ENCODE data around the gene PIK3R5.
A peak's percentile ranks its signal among the peaks of the same experiment; 100 is the strongest.
"Not testable (repeated sequence)": the region's sequence is repeated elsewhere in the genome, so short reads cannot be mapped to it uniquely, and the experiment has no call there.

PIK3R5 gene

DNA sequence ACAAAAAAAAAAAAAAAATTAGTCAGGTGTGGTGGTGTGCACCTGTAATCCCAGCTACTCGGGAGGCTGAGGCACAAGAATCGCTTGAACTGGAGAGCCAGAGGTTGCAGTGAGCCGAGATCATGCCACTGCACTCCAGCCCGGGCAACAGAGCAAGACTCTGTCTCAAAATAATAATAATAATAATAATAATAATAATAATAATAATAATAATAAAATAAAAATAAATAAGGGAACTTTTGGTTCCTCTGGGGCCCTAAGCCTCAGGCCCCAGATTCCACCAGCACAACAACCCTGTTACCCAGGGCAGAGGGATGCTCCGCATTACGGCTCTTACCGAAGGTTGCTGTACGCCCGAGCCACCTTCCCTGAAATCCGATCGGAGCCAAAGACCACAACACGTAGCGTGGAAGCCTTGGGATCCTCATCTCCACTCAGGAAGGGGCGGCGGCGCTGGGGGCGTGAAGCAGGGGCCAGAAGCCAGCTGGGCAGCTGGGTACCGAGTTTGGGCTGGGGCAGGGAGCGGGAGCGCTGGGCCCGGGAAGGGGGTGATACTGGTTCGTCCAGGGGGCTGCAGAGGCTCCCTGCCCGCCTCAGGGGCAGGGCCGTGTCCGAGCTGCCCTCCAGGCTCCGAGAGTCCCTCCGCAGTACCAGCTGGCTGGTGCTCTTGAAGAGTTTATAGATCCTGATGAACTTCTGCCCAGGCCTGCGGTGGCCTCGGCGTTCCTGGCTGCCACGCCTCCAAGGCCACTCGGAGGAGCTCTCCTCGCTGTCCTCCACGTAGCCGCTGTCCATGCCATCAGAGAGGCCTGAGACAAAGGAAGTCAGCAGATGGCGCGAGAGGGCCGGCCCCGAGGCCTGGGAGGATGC lies 77.4 kb downstream of the PIK3R5 start:
- H3K27me3 Mint-ChIP-seq = no peaks in the 10 kb centered on the region
- H3K9me3 Mint-ChIP-seq = peaks cover 11% of the 10 kb centered on the region
- H3K27ac Mint-ChIP-seq = no peak overlapping the region
- H3K4me1 Mint-ChIP-seq (ENCODE audit: low read depth) = peaks cover 31% of the 10 kb centered on the region
- H3K36me3 Mint-ChIP-seq (ENCODE audit: low read depth) = peaks cover 99% of the 10 kb centered on the region
- intact Hi-C loops (cut with micrococcal nuclease) = no loop called here
- H3K4me3 Mint-ChIP-seq = no peak overlapping the region

DNA sequence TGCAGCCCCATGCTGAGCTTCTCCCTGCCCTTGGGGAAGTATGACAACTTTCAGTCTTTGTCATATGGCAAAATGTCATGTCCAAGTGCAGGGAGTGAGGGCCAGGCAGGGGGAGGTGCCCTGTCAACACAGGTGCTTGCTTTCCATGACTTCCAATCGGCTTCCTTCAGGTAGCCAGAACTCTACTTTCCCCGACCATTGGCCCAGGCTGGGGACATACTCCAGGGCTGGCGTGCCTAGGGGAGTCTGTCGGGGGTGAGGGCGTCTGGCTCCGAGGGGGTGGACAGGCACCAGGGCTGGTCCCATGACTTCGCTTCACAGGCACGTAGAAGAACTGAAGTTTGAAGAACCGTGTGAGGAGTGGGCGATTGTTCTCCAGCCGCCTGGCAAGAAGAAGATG lies 78.2 kb downstream of the PIK3R5 start:
- intact Hi-C loops (cut with micrococcal nuclease) = no loop called here
- peaks cover 99% of the 10 kb centered on the region for H3K36me3 Mint-ChIP-seq (ENCODE audit: low read depth)
- H3K27me3 Mint-ChIP-seq = no peaks in the 10 kb centered on the region
- H3K4me1 Mint-ChIP-seq (ENCODE audit: low read depth) = peaks cover 31% of the 10 kb centered on the region
- no peak overlapping the region for H3K27ac Mint-ChIP-seq
- no peak overlapping the region for H3K4me3 Mint-ChIP-seq
- peaks cover 11% of the 10 kb centered on the region for H3K9me3 Mint-ChIP-seq

DNA sequence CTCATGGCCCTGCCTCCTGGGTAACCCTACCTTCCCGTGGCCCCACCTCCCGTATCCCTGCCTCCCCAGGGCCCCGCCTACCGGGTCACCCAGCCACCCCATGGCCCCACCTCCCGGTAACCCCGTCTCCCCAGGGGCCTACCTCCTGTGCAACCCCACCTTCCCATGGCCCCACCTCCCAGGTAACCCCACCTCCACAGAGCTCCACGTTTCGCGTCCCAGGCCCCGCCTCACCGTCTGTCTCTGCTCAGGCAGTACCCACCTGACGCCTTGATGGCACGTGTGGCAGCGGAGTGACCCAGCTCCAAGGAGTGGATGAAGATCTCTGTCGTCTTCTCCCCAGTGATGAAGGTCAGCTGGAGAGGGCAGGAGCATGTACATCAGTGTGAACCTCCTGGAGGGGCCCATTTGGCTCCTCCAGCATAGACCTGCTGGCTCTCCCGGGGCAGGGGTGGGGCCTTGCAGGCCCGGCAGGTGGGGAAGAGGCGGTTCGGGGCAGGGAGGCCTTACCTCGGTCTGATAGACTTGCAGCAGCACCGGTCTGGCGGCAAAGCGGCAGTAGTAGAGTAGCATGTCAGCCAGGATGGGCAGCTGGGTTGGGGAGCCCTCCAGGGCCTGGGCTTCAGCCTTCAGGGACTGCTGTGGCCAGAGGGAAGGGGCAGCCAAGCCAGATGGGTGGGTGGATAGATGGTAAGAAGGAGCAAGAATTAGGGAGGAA lies 79.4 kb downstream of the PIK3R5 start:
- peaks cover 11% of the 10 kb centered on the region for H3K9me3 Mint-ChIP-seq
- H3K36me3 Mint-ChIP-seq (ENCODE audit: low read depth) = peaks cover 99% of the 10 kb centered on the region
- no peaks in the 10 kb centered on the region for H3K27me3 Mint-ChIP-seq
- intact Hi-C loops (cut with micrococcal nuclease) = no loop called here
- no peak overlapping the region for H3K4me3 Mint-ChIP-seq
- peak overlapping the region; percentile 45 for H3K27ac Mint-ChIP-seq
- H3K4me1 Mint-ChIP-seq (ENCODE audit: low read depth) = peaks cover 35% of the 10 kb centered on the region

DNA sequence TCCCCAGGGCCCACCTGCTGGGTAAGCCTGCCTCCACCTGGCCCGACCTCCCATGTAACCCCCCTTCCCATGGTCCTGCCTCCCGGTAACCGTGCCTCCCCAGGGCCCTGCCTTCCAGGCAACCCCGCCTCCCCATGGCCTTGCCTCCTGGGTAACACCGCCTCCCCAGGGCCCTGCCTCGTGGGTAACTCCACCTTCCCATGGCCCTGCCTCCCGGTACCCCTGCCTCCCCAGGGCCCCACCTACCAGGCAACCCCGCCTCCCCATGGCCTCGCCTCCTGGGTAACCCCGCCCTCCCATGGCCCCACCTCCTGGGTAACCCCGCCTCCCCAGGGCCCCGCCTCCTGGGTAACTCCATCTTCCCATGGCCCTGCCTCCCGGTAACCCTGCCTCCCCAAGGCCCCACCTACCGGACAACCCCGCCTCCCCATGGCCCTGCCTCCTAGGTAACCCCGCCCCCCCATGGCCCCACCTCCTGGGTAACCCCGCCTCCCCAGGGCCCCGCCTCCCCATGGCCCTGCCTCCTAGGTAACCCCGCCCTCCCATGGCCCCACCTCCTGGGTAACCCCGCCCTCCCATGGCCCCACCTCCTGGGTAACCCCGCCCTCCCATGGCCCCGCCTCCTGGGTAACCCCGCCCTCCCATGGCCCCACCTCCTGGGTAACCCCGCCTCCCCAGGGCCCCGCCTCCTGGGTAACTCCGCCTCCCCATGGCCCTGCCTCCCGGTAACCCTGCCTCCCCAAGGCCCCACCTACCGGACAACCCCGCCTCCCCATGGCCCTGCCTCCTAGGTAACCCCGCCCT lies 80.1 kb downstream of the PIK3R5 start:
- H3K4me3 Mint-ChIP-seq; H3K27me3 Mint-ChIP-seq; intact Hi-C loops (cut with micrococcal nuclease): not testable (repeated sequence)
- Mint-ChIP-seq H3K36me3 (ENCODE audit: low read depth) (peaks cover 99% of the 10 kb centered on the region), H3K9me3 (peaks cover 11% of the 10 kb centered on the region), H3K27ac (peak overlapping the region; percentile 45), H3K4me1 (ENCODE audit: low read depth) (peaks cover 43% of the 10 kb centered on the region)

DNA sequence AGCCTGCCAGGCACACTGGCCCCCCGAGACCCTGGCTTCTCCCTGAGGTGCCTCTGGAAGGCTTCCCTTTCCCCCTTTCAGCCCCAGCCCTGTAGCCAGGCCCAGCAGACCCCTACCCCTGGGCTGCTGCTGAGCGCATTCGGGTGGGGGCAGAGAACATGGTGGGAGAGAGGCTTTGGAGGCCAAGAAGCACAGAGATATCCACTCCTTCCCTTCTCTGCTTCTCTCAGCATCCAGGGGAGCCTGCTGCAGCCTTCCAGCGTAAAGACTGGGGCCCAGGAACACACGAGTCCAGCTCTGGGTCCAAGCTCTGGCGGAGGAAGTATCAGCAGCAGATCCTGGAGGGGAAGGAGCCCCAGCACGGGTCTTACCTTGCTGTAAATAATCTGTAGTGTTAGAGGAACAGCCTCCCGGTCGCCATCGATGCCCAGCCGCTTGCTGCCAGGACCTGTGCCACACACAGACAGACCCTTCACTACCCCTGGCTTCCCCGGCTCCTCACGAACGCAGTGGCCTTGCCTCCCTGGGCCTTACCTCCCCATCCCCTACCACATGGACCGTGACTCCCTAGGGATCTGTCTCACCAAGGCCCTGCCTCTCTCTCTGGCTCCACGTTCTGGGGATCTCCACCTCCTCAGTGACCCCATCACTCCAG lies 81.0 kb downstream of the PIK3R5 start:
- Mint-ChIP-seq H3K36me3 (ENCODE audit: low read depth) (peaks cover 99% of the 10 kb centered on the region), H3K4me3 (no peak overlapping the region), H3K27me3 (no peaks in the 10 kb centered on the region), H3K4me1 (ENCODE audit: low read depth) (peaks cover 49% of the 10 kb centered on the region), H3K27ac (peak overlapping the region; percentile 21), H3K9me3 (peaks cover 11% of the 10 kb centered on the region)
- intact Hi-C loops (cut with micrococcal nuclease) = no loop called here

DNA sequence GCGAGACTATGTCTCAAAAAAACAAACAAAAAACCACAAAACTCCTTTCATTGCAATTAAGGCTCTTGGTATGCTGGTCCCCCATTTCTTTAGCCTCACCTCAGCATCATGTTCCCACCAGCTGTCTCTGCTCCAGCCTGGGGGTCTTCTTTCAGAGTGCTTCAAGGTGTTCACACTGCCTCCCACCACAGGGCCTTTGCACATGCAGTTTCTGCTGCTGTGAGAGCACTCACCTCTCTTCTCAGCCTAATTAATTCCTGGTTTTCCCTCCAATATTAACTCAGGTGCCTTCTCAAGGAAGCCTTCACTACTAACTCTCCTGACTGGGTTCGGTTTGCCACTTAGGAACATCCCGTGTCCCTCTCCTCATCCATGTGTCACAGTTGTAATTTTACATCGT lies 82.2 kb downstream of the PIK3R5 start:
- H3K27ac Mint-ChIP-seq = no peak overlapping the region

DNA sequence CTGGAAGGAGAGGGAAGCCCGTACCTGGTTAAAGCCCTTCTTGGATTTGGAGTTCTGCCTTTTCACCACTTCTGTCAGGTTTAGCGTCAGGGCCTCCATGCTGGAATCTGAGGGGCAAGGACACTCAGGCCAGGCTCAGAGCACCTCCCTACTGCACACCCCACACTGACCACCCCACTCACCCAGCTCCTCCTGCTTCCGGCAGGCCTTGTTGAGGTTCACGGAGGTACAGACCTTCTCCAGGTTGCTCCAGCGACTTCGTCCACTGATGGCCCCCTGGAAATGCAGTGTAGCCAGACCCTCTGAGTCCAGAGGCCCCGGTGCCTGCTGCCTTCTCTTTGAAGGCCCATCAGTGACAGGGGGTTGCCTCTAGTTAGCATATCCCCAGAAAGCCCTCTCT lies 83.9 kb downstream of the PIK3R5 start:
- H3K4me3 Mint-ChIP-seq = no peak overlapping the region
- peaks cover 99% of the 10 kb centered on the region for H3K36me3 Mint-ChIP-seq (ENCODE audit: low read depth)
- peaks cover 9% of the 10 kb centered on the region for H3K9me3 Mint-ChIP-seq
- no peak overlapping the region for H3K27ac Mint-ChIP-seq
- intact Hi-C loops (cut with micrococcal nuclease) = no loop called here
- no peaks in the 10 kb centered on the region for H3K27me3 Mint-ChIP-seq
- H3K4me1 Mint-ChIP-seq (ENCODE audit: low read depth) = peaks cover 44% of the 10 kb centered on the region

More for the DNA sequence above, 82.2 kb downstream of the PIK3R5 start:
- Mint-ChIP-seq H3K4me3 (no peak overlapping the region), H3K36me3 (ENCODE audit: low read depth) (peaks cover 99% of the 10 kb centered on the region), H3K4me1 (ENCODE audit: low read depth) (peaks cover 49% of the 10 kb centered on the region), H3K27me3 (no peaks in the 10 kb centered on the region), H3K9me3 (peaks cover 11% of the 10 kb centered on the region)
- intact Hi-C loops (cut with micrococcal nuclease) = no loop called here

DNA sequence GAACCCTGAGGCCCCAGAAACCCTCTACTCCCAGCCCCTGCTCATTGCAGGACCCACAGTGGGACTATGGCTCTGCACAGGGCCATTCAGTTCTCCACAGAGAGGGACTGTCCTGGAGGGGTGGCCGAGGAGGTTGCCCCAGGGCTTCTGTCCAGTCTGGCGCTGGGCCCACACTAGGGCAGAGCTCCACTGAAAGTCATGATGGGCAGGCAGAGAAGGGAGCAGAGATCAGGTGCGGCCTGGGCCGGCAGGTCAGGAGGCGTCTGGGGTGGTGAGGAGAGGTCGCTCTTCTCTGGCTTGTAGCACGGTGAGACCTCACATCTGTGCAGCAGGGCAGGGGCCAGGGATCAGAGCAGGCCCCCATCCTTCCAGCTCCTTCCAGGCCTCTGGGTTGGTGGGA lies 85.0 kb downstream of the PIK3R5 start:
- no peak overlapping the region for H3K27ac Mint-ChIP-seq
- no peak overlapping the region for H3K4me3 Mint-ChIP-seq
- peaks cover 47% of the 10 kb centered on the region for H3K4me1 Mint-ChIP-seq (ENCODE audit: low read depth)
- intact Hi-C loops (cut with micrococcal nuclease) = no loop called here
- no peaks in the 10 kb centered on the region for H3K9me3 Mint-ChIP-seq
- H3K27me3 Mint-ChIP-seq = no peaks in the 10 kb centered on the region
- peaks cover 89% of the 10 kb centered on the region for H3K36me3 Mint-ChIP-seq (ENCODE audit: low read depth)

DNA sequence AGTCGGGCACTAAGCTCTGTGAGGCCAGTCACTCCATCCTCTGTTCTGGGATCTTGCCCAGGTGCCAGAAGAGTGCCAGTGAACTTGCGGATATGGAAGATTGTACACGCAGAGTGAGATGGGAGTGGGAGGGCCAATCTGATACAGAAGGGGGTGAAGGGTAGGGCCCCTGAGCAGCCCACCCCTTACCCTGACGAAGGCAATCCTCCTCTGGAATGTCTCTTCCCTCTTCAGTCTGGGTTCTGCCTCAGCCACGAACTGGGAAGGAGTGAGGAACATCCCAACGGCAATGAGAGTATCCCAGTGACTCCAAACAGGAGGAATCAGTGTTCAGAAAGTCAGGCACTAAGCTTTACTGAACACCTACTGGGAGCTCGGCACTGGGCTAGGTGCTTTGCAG lies 86.1 kb downstream of the PIK3R5 start:
- intact Hi-C loops (cut with micrococcal nuclease) = no loop called here
- peaks cover 54% of the 10 kb centered on the region for H3K4me1 Mint-ChIP-seq (ENCODE audit: low read depth)
- no peaks in the 10 kb centered on the region for H3K9me3 Mint-ChIP-seq
- H3K27ac Mint-ChIP-seq = no peak overlapping the region
- H3K4me3 Mint-ChIP-seq = no peak overlapping the region
- peaks cover 78% of the 10 kb centered on the region for H3K36me3 Mint-ChIP-seq (ENCODE audit: low read depth)
- no peaks in the 10 kb centered on the region for H3K27me3 Mint-ChIP-seq

DNA sequence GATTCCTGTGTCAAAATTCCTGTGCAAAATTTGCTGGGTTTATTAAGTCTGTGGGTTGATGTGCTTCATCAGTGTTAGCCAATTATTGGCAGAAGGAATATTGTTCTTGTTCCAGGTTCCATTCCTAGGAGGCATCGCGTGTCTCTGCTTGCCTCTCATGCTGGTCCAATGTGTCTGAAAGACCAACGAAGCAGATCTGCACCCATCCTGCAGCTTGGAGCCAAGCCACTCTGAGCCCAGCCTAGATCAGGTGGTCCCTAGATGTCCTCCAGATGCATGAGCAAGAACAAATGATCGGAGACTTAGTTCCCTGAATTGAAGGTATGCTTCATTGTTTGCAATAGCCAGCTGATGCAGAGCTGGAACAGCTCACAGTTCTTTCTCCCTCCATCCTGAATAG lies 87.5 kb downstream of the PIK3R5 start:
- Mint-ChIP-seq H3K36me3 (ENCODE audit: low read depth) (peaks cover 64% of the 10 kb centered on the region), H3K27ac (no peak overlapping the region), H3K27me3 (no peaks in the 10 kb centered on the region), H3K4me3 (no peak overlapping the region), H3K4me1 (ENCODE audit: low read depth) (peaks cover 59% of the 10 kb centered on the region), H3K9me3 (no peaks in the 10 kb centered on the region)
- intact Hi-C loops (cut with micrococcal nuclease) = no loop called here

DNA sequence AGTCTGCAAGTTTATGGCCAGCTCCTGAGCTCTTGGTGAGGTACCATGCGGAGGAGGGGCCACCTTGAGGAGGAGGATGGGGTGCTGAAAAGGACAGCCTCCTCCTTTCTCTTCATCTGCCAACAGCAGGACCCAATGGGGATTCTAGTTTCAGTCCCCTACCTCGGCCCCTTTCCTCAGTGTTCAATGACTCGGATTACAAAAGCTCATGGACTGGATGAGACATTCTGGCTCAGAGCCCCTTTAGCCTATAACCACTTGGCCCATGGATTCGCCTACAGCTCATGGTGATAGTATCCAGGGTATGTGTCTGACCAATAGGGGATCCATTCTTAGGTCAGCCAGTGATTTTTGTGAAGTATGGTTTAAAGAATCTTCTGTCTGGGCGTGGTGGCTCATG lies 89.5 kb downstream of the PIK3R5 start:
- Mint-ChIP-seq H3K4me3 (no peak overlapping the region), H3K36me3 (ENCODE audit: low read depth) (peaks cover 44% of the 10 kb centered on the region), H3K27me3 (no peaks in the 10 kb centered on the region), H3K4me1 (ENCODE audit: low read depth) (peaks cover 55% of the 10 kb centered on the region), H3K27ac (no peak overlapping the region), H3K9me3 (no peaks in the 10 kb centered on the region)
- intact Hi-C loops (cut with micrococcal nuclease) = no loop called here

DNA sequence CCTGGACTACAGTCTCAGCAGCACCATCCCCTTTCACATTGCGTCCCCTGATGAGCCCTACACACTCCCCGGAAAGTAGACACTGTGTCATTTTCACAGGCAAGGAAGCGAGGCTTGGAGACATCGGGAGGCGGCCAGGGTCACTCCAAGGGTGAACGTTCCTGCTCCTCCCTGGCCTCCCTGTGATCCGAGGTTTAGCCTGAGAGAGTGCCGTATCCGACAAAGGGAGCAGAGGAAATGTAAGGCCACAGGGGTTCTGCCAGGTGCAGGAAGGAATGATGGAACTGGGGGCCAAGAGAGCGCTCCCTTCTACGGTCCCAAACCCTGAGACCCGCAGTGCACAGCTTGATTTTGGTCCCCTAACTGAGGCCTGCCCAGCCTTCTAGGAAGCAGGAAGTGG lies 90.1 kb downstream of the PIK3R5 start:
- Mint-ChIP-seq H3K27ac (no peak overlapping the region), H3K36me3 (ENCODE audit: low read depth) (peaks cover 39% of the 10 kb centered on the region), H3K4me1 (ENCODE audit: low read depth) (peaks cover 50% of the 10 kb centered on the region), H3K9me3 (no peaks in the 10 kb centered on the region), H3K27me3 (no peaks in the 10 kb centered on the region), H3K4me3 (no peak overlapping the region)
- intact Hi-C loops (cut with micrococcal nuclease) = no loop called here

DNA sequence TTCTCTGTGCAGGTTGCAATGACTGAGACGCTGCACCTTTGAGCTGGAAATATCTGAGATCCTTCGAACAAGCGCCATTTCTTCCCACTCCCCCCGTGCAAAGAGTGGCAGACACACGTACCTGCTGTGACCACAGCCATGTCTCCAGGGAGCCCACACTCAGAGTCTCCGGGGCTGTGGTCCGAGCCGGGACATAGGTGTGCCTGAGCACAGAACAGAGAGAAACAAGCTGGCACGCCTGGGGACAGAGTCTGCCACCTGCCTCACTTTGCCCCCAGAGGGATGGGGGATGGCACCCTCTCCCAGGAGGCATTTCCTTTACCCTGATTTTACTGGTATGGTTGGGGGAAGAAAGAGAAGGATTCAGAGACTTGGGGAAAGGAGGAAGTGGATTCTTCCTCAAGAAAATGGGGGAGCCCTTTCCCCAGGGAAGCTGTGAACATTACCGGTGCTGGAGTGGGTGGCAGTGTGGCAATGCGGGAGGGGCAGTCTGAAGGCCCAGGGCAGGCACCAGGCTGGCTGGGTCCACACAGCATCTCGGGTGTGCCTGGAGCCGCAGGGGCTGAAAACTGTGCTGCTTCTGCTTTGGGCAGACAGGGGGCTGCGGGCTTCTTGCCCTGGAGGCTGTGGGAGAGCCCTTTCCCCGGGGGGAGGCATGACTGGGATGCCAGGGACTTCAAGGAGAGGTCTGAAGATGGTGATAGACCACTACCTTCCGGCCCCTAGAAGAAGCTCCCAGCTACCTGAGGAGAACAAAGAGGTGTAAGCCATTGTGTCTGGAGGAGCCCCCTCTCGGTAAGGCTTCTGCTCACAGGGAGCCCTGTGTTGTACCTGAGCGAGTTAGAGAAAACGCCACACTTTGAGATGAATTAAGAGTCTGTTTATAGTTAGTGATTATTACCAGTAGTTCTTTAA lies 91.4 kb downstream of the PIK3R5 start:
- H3K4me1 Mint-ChIP-seq (ENCODE audit: low read depth) = peaks cover 55% of the 10 kb centered on the region
- no peaks in the 10 kb centered on the region for H3K27me3 Mint-ChIP-seq
- intact Hi-C loops (cut with micrococcal nuclease) = no loop called here

More for the DNA sequence above, 91.4 kb downstream of the PIK3R5 start:
- no peaks in the 10 kb centered on the region for H3K9me3 Mint-ChIP-seq
- no peak overlapping the region for H3K4me3 Mint-ChIP-seq
- peak overlapping the region; percentile 69 for H3K27ac Mint-ChIP-seq
- H3K36me3 Mint-ChIP-seq (ENCODE audit: low read depth) = peaks cover 25% of the 10 kb centered on the region

All from dendritic cell treated with granulocyte-macrophage colony-stimulating factor and Interleukin-4, amounts not matched to agents 40 ng/mL and 50 ng/mL, for 4 days (primary cell).